KMS-11 (cell line): Measurements from ENCODE around the gene OXLD1.
"Not testable (repeated sequence)": the region's sequence is repeated elsewhere in the genome, so short reads cannot be mapped to it uniquely, and the experiment has no call there.

ENCODE experiments used
- H2AFZ ChIP-seq: fragments of 200-600 bp; sonication (generic); 2 replicates; pipeline ENCODE4 v1.6.1; 2016; ENCODE audit warnings: antibody characterized with exemption, mixed run types, low read depth
- H3K27ac ChIP-seq: fragments of 200-600 bp; sonication (generic); 2 replicates; pipeline ENCODE4 v1.6.1; 2016; ENCODE audit warnings: mild to moderate bottlenecking, mixed run types
- H3K27me3 ChIP-seq: fragments of 200-600 bp; sonication (generic); 2 replicates; pipeline ENCODE4 v1.6.1; 2017; ENCODE audit warnings: mild to moderate bottlenecking, low read depth, mixed run types, moderate library complexity; ENCODE audit not compliant: insufficient read depth
- H3K36me3 ChIP-seq: fragments of 200-600 bp; sonication (generic); 2 replicates; pipeline ENCODE4 v1.6.1; 2017; ENCODE audit warnings: mild to moderate bottlenecking, mixed run types; ENCODE audit not compliant: insufficient read depth
- H3K4me1 ChIP-seq: fragments of 200-600 bp; sonication (generic); 2 replicates; pipeline ENCODE4 v1.6.1; 2016; ENCODE audit warnings: mild to moderate bottlenecking, low read depth, mixed run types; ENCODE audit not compliant: poor library complexity, severe bottlenecking
- H3K4me2 ChIP-seq: fragments of 200-600 bp; sonication (generic); 2 replicates; pipeline ENCODE4 v1.7.0; 2016; ENCODE audit warnings: mild to moderate bottlenecking, mixed run types
- H3K4me3 ChIP-seq: fragments of 200-600 bp; sonication (generic); IDR thresholded peaks from 2 replicates; pipeline ENCODE4 v1.6.1; 2017; ENCODE audit warnings: low read depth, low read length, mixed read lengths; ENCODE audit not compliant: insufficient read depth
- H3K79me2 ChIP-seq: fragments of 200-600 bp; sonication (generic); 2 replicates; pipeline ENCODE4 v1.6.1; 2016; ENCODE audit warnings: low read depth, mixed run types; ENCODE audit not compliant: insufficient read depth
- H3K9ac ChIP-seq: fragments of 200-600 bp; sonication (generic); 2 replicates; pipeline ENCODE4 v1.6.1; 2016; ENCODE audit warnings: mild to moderate bottlenecking, mixed run types
- H4K20me1 ChIP-seq: fragments of 200-600 bp; sonication (generic); 2 replicates; pipeline ENCODE4 v1.6.1; 2016; ENCODE audit warnings: mild to moderate bottlenecking, mixed run types; ENCODE audit not compliant: insufficient read depth
- TF ChIP-seq, protein P1 (sequence below): fragments of 200-600 bp; sonication (generic); conservative IDR thresholded peaks from 2 replicates; pipeline ENCODE4 v1.6.1; 2017; ENCODE audit warnings: low read depth, mild to moderate bottlenecking, antibody characterized with exemption, low read length, moderate library complexity, mixed read lengths

The OXLD1 gene

DNA sequence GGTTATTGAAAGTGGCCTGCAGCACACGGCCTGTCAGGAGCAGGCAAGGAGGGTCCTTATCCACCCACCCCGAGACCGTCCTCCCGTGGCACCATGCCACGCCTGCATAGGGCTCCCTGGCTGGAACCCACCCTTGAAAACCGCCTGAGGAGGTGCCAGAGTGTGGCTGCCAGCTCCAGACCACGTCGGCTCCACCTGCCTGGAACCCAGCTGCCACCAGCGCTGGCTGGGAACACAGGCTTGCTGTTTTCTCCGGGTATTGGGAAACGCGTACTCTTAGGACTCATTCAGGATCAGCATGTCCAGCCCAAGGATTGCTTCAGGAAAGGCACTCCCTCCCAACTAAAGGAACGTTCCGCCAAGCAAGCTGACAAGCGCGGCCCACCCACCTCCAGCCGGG is 10.5 kb upstream of the OXLD1 start:
- H3K4me3 ChIP-seq: no peak overlapping the region

GRCh38 chr17:81675515-81676221 is 9.3 kb upstream of the OXLD1 start:
- not testable (repeated sequence) for H3K36me3 ChIP-seq, H2AFZ ChIP-seq, H3K79me2 ChIP-seq, H3K4me3 ChIP-seq, H3K4me2 ChIP-seq, H4K20me1 ChIP-seq, H3K27ac ChIP-seq, H3K27me3 ChIP-seq, H3K4me1 ChIP-seq, H3K9ac ChIP-seq
- TF ChIP-seq, protein P1, sequence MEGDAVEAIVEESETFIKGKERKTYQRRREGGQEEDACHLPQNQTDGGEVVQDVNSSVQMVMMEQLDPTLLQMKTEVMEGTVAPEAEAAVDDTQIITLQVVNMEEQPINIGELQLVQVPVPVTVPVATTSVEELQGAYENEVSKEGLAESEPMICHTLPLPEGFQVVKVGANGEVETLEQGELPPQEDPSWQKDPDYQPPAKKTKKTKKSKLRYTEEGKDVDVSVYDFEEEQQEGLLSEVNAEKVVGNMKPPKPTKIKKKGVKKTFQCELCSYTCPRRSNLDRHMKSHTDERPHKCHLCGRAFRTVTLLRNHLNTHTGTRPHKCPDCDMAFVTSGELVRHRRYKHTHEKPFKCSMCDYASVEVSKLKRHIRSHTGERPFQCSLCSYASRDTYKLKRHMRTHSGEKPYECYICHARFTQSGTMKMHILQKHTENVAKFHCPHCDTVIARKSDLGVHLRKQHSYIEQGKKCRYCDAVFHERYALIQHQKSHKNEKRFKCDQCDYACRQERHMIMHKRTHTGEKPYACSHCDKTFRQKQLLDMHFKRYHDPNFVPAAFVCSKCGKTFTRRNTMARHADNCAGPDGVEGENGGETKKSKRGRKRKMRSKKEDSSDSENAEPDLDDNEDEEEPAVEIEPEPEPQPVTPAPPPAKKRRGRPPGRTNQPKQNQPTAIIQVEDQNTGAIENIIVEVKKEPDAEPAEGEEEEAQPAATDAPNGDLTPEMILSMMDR: peak; percentile 52

More for the DNA sequence above, 10.5 kb upstream of the OXLD1 start:
- H3K79me2 ChIP-seq: peaks cover 8% of the 10 kb centered on the region; the same call in 1 of the 2 replicates
- H2AFZ ChIP-seq: no peak overlapping the region
- H3K4me2 ChIP-seq: no peak overlapping the region
- H3K36me3 ChIP-seq: no peaks in the 10 kb centered on the region
- TF ChIP-seq, protein P1: no peak
- H3K4me1 ChIP-seq: no peaks in the 10 kb centered on the region
- no peak overlapping the region for H3K9ac ChIP-seq
- no peaks in the 10 kb centered on the region for H3K27me3 ChIP-seq
- no peak overlapping the region for H3K27ac ChIP-seq
- H4K20me1 ChIP-seq: no peaks in the 10 kb centered on the region

DNA sequence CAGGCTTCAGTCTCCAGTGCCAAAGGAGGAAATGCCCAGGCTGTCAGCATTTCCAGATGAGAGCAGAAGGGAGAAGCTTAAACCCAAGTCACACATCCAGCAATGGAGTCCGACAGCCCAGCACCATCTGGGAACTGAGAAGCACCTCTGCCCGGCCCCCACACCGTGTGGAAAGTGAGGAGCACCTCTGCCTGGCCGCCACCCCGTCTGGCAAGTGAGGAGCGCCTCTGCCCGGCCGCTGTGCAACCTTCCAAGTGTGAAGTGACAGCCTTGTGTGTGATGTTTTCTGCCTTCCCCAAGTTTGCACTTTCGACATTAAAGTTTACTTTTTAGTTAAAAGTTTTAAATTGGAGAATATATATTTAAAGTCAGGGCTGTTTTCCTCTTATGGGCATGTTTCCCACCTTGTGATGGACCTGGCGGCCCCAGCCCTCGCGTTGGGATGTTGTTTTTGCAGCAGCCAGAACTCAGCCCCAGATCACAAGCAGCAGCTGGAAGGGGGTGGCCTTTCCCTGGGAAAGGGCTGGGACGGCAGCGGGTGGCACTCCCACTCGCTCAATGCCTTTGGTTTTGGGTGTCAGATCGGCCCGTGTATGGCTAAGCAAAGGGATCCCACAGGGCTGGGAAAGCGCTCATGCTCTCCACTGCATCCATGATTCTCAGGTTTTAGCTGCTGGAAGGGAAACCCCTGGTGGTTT is 7.3 kb upstream of the OXLD1 start:
- peaks cover 6% of the 10 kb centered on the region for H3K79me2 ChIP-seq
- H3K27me3 ChIP-seq: no peaks in the 10 kb centered on the region
- no peak overlapping the region for H3K27ac ChIP-seq
- no peak overlapping the region for H3K4me3 ChIP-seq
- no peak overlapping the region for H3K4me2 ChIP-seq
- peaks cover 5% of the 10 kb centered on the region; the same call in 1 of the 2 replicates for H3K36me3 ChIP-seq
- no peaks in the 10 kb centered on the region for H4K20me1 ChIP-seq
- H2AFZ ChIP-seq: no peak overlapping the region
- TF ChIP-seq, protein P1: no peak
- no peak overlapping the region for H3K9ac ChIP-seq
- H3K4me1 ChIP-seq: no peaks in the 10 kb centered on the region

- peaks cover 5% of the 10 kb centered on the region; the same call in 1 of the 2 replicates for H3K36me3 ChIP-seq
- no peak overlapping the region for H2AFZ ChIP-seq
- peaks cover 7% of the 10 kb centered on the region for H3K4me1 ChIP-seq
- H3K4me3 ChIP-seq: no peak overlapping the region
- H3K79me2 ChIP-seq: peaks cover 14% of the 10 kb centered on the region
- H3K27ac ChIP-seq: no peak overlapping the region
- no peak overlapping the region for H3K4me2 ChIP-seq
- no peaks in the 10 kb centered on the region for H4K20me1 ChIP-seq
- H3K27me3 ChIP-seq: no peaks in the 10 kb centered on the region
- TF ChIP-seq, protein P1: no peak
- H3K9ac ChIP-seq: no peak overlapping the region
Observed at GRCh38 chr17:81672954-81673353, 6.5 kb upstream of the OXLD1 start.
